GM12878 (cell line): ENCODE results near the gene FAM98C. TPM values are rescaled to one million over a fixed set of nuclear protein-coding genes. Genes with fewer than 3 reads are reported as not detected.

Source experiments
- ATAC-seq: fragments of 200-7000 bp; cut with Tn5 transposase; 3 replicates; pipeline ENCODE4 v1.9.1; 2020; ENCODE audit warnings: mild to moderate bottlenecking, moderate library complexity
- BruUV-seq: library from RNA; stranded (reverse); fragments of 400-500 nt; replicated peaks from 2 replicates; lab custom pipeline; 2021; lab: Mats Ljungman, UMichigan
- CTCF ChIA-PET: fragments of 300-600 bp; sonication (Branson Sonifier 250); formaldehyde crosslinking; extraction: SDS; loops from one replicate; lab custom pipeline; 2021; ENCODE audit warnings: inconsistent platforms; lab: Yijun Ruan, JAX
- POLR2A ChIA-PET: fragments of 350-600 bp; formaldehyde crosslinking; extraction: SDS; loops from one replicate; lab custom pipeline; 2021; ENCODE audit warnings: inconsistent platforms; lab: Charles Lee
- RAD21 ChIA-PET: fragments of 300-600 bp; sonication (Branson Sonifier 250); formaldehyde crosslinking; loops from one replicate; lab custom pipeline; 2023; ENCODE audit warnings: antibody characterized with exemption; ENCODE audit not compliant: unreplicated experiment; lab: Charles Lee
- SMC1A ChIA-PET: fragments of 300-600 bp; sonication (Branson Sonifier 250); formaldehyde crosslinking; loops from one replicate; lab custom pipeline; 2023; ENCODE audit not compliant: unreplicated experiment, uncharacterized antibody; lab: Charles Lee
- DNase-seq: peaks from one replicate; pipeline ENCODE4 v3.0.0-alpha.2; 2011; ENCODE audit warnings: low read depth, low spot score
- FAIRE-seq: peaks from 3 replicates; lab custom pipeline; 2011; peaks lifted over from hg19 to GRCh38; lab: Jason Lieb, UNC
- H2AFZ ChIP-seq: 2 replicates; pipeline ENCODE4 v1.6.0; 2011; ENCODE audit warnings: low read depth, low read length, control low read depth; ENCODE audit not compliant: control insufficient read depth
- H3K27ac ChIP-seq: 2 replicates; pipeline ENCODE4 v1.5.1; 2011; ENCODE audit warnings: control low read depth; ENCODE audit not compliant: control insufficient read depth, insufficient read depth
- H3K27me3 ChIP-seq, 2 experiments: replicated peaks in 1 of 2; 2 replicates each; pipeline versions ENCODE4 v1.6.0 to v1.6.1; 2011; ENCODE audit warnings: low read length in 1 of 2; ENCODE audit not compliant: control insufficient read depth in 2 of 2, insufficient read depth in 2 of 2
- H3K36me3 ChIP-seq, 2 experiments: 2 replicates each; pipeline ENCODE4 v1.5.1; 2011; ENCODE audit warnings: low read length in 1 of 2; ENCODE audit not compliant: control insufficient read depth in 2 of 2, insufficient read depth in 2 of 2
- H3K4me1 ChIP-seq: 2 replicates; pipeline ENCODE4 v1.6.1; 2011; ENCODE audit warnings: mild to moderate bottlenecking, low read length, moderate library complexity, mixed read lengths; ENCODE audit not compliant: control insufficient read depth, insufficient read depth
- H3K4me2 ChIP-seq: 2 replicates; pipeline ENCODE4 v1.6.0; 2011; ENCODE audit warnings: control low read depth; ENCODE audit not compliant: control insufficient read depth, insufficient read depth
- H3K4me3 ChIP-seq: fragments of 200-600 bp; sonication (generic); 2 replicates; pipeline ENCODE4 v1.5.1; 2016
- H3K79me2 ChIP-seq: 2 replicates; pipeline ENCODE4 v1.6.0; 2011; ENCODE audit warnings: low read length; ENCODE audit not compliant: control insufficient read depth, insufficient read depth
- H3K9ac ChIP-seq: 2 replicates; pipeline ENCODE4 v1.8.0; 2011; ENCODE audit warnings: low read length, control low read depth, mixed read lengths; ENCODE audit not compliant: control insufficient read depth, insufficient read depth
- H3K9me3 ChIP-seq: replicated peaks from 3 replicates; pipeline ENCODE4 v1.5.1; 2011; ENCODE audit warnings: mild to moderate bottlenecking, low read length; ENCODE audit not compliant: control insufficient read depth, insufficient read depth
- H4K20me1 ChIP-seq: 2 replicates; pipeline ENCODE4 v1.6.0; 2011; ENCODE audit not compliant: control insufficient read depth, insufficient read depth
- BCL11A ChIP-seq: IDR thresholded peaks from 2 replicates; pipeline ENCODE4 v1.6.1; 2011; ENCODE audit warnings: low read depth, low read length
- STAT1 ChIP-seq: fragments of 450-650 bp; conservative IDR thresholded peaks from 2 replicates; pipeline ENCODE4 v1.6.1; 2014; ENCODE audit warnings: antibody characterized with exemption, mild to moderate bottlenecking
- ZBTB33 ChIP-seq: fragments of 450-650 bp; IDR thresholded peaks from 2 replicates; pipeline ENCODE4 v1.6.1; 2017; ENCODE audit warnings: mild to moderate bottlenecking
- WGBS: methylation state at CpG from one replicate; pipeline ENCODE4 v1.1.6; 2016; ENCODE audit warnings: low lambda C conversion rate; ENCODE audit not compliant: insufficient replicate concordance, insufficient coverage; ENCODE audit errors: missing lambda C conversion rate; 5-methylcytosine and 5-hydroxymethylcytosine counted together
- in situ Hi-C: fragments of 300-500 bp; cut with MboI; formaldehyde crosslinking; loops from 9 replicates; pipeline ENCODE4 v1.14.3; 2018; ENCODE audit warnings: mixed read lengths
- intact Hi-C: fragments of 100-400 bp; cut with micrococcal nuclease; formaldehyde crosslinking; loops from one replicate; pipeline ENCODE4 v1.14.2; 2022; ENCODE audit not compliant: unreplicated experiment
- polyA plus RNA-seq, 11 experiments: library from polyadenylated mRNA; depleted of rRNA in 4 of 11; unstranded in 6 of 11; stranded (reverse) in 5 of 11; fragments of >200 nt; fragmentation: Nextera tagmentation in 4 of 11; fragmentation: Illumina TruSeq in 1 of 11; extraction: Ambion mirVana in 4 of 11; extraction: Trizol in 1 of 11; gene quantifications; 1 replicate in 1 of 11; 2 replicates in 10 of 11; pipeline versions ENCODE4 v1.2.1 to v1.2.3, GENCODE V29; 2011 to 2016; ENCODE audit warnings: inconsistent platforms in 2 of 11, missing spikeins in 2 of 11, low read depth in 1 of 11
- total RNA-seq, 4 experiments: library from RNA; depleted of rRNA in 3 of 4; stranded (reverse); fragments of >200 nt in 3 of 4; fragmentation: Illumina TruSeq in 1 of 4; extraction: Trizol in 1 of 4; gene quantifications; 2 replicates each; pipeline versions ENCODE4 v1.2.1 to v1.2.3, GENCODE V29; 2013 to 2021

The FAM98C gene
- total and polyA plus RNA-seq, 10 of the 15 experiments (the other 5 are each of a cell fraction or from before 2014, with no cell fraction given): 1.4 to 17.2 (median 9.5) TPM

DNA sequence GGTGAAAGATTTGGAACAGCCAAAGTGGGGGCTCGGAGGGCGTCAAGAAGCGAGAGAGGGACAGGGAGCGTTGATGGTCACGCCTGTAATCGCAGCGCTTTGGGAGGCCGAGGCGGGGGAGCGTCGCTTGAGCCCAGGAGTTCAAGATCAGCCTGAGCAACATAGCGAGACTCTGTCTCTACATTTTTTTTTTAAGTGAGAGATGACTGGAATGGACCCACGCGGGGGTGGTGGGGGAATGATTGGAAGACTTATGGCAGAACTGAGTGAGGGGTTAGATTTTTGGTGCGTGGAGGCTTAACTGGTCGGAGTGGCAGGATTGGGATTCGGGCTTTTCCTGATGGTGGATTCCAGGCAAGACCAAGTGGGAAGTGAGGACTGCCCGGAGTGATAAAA is 27.8 kb upstream of the FAM98C start:
- 2% methylated on average over 18 of the region's 18 CpGs for WGBS
- peak overlapping the region; percentile 81 for H3K4me3 ChIP-seq
- DNase-seq (no peak), FAIRE-seq (no peak), ATAC-seq (peak; percentile 30)
- H3K9ac ChIP-seq: peak overlapping the region; percentile 89
- ChIA-PET POLR2A (interaction anchor here (1.0 to 2.6 kb wide), 3 partner anchors 12 to 482 kb away, joined by 3 to 26 read pairs (median 3); partner anchors contain the start of genes CATSPERG and GGN), CTCF (interaction anchor here (0.6 to 2.8 kb wide), 4 partner anchors 15 to 129 kb away, joined by 3 to 25 read pairs (median 4); partner anchors contain the start of gene FAM98C), SMC1A (interaction anchor here (1.0 to 1.7 kb wide), 4 partner anchors 130 to 273 kb away, joined by 4 to 6 read pairs (median 6); partner anchors contain the start of gene ACTN4), RAD21 (interaction anchor here (1.2 to 4.8 kb wide), 2 partner anchors 13 to 28 kb away, joined by 5 to 46 read pairs; partner anchors contain the start of genes FAM98C and GGN)
- H3K4me1 ChIP-seq: peaks cover 14% of the 10 kb centered on the region
- H3K9me3 ChIP-seq: no peaks in the 10 kb centered on the region
- intact Hi-C loops: no loop called here
- no peaks in the 10 kb centered on the region for H3K27me3 ChIP-seq
- peaks cover 2 to 10% of the 10 kb centered on the region in 2 experiments; a peak in 3 of 4 replicates for H3K36me3 ChIP-seq
- TF ChIP-seq BCL11A: 0 out of 2 replicates have a peak, but pooled peaks have one; percentile 9
- TF ChIP-seq STAT1: 0 out of 2 replicates have a peak, but pooled peaks have one; percentile 3
- TF ChIP-seq ZBTB33: no peak
- in situ Hi-C loops: no loop called here
- peak overlapping the region; percentile 97 for H3K4me2 ChIP-seq
- H3K79me2 ChIP-seq: peaks cover 28% of the 10 kb centered on the region
- no peaks in the 10 kb centered on the region for H4K20me1 ChIP-seq
- no TSS peak for BruUV-seq
- peak overlapping the region; percentile 96 for H2AFZ ChIP-seq
- peak overlapping the region; percentile 88 for H3K27ac ChIP-seq
